T1000 (cell line): ENCODE data around the gene TMEM238.
"Not testable (repeated sequence)": the region's sequence is repeated elsewhere in the genome, so short reads cannot be mapped to it uniquely, and the experiment has no call there.

Source experiments
- DNase-seq: peaks from one replicate; lab custom pipeline; 2025; ENCODE audit warnings: mixed read lengths; lab: John Stamatoyannopoulos, UW

The TMEM238 gene

GRCh38 chr19:55339889-55340783 is 44.0 kb downstream of the TMEM238 start:
- DNase-seq, result no peak

GRCh38 chr19:55339105-55339888 is 44.8 kb downstream of the TMEM238 start, which contains the start of gene KMT5C:
TSS of gene KMT5C (plus strand) at chr19:55339876. CDS start at chr19:55341937, 2,061 bp downstream.
- peak; percentile 99 for DNase-seq

- no peak for DNase-seq
These were observed 48.0 kb downstream of the TMEM238 start for GRCh38 chr19:55336101-55336500.

- DNase-seq, result no peak
These were observed 50.2 kb downstream of the TMEM238 start for GRCh38 chr19:55333870-55334269.

- not testable (repeated sequence) for DNase-seq
These were observed 54.3 kb downstream of the TMEM238 start for GRCh38 chr19:55329791-55330190.
